ENCODE results near the gene MARS1. TPM values are rescaled to one million over a fixed set of nuclear protein-coding genes. Genes with fewer than 3 reads are reported as not detected.

Gene MARS1
- total RNA-seq, 1 experiment from 2014 or later, result 209 TPM

GRCh38 chr12:57454566-57455373, 33.1 kb upstream of the MARS1 start, which contains the start of gene INHBE:
Gene INHBE (plus strand): TSS chr12:57455307. CDS start chr12:57455537, 230 bp downstream.
- H2AFZ ChIP-seq (ENCODE audit: low read length), result no peak within 1 kb of the TSS
- no peaks in the 10 kb centered on the region for H4K20me1 ChIP-seq (ENCODE audit: low read length)
- TF ChIP-seq CTCF (conservative IDR thresholded peaks at IDR 0.05; ENCODE audit: low read depth, low read length), result no peak
- no peak for TF ChIP-seq EZH2phosphoT487 (IDR thresholded peaks at IDR 0.05; ENCODE audit: borderline replicate concordance, low read length)
- TF ChIP-seq EZH2 (IDR thresholded peaks at IDR 0.05; ENCODE audit: low read length, unreplicated experiment), result no peak
- no peak within 1 kb of the TSS for H3K9ac ChIP-seq (ENCODE audit: low read length)
- H3K9me3 ChIP-seq (ENCODE audit: low read length), result no peaks in the 10 kb centered on the region
- H3K79me2 ChIP-seq (ENCODE audit: low read length), result no peaks in the 10 kb centered on the region
- intact Hi-C loops (cut with micrococcal nuclease), result no loop called here
- BruUV-seq (replicated peaks), result no TSS peak
- H3K4me3 ChIP-seq (ENCODE audit: low read length), result no peak within 1 kb of the TSS
- H3K4me2 ChIP-seq (ENCODE audit: low read length), result 0 out of 2 replicates have a peak within 1 kb of the TSS, but pooled peaks have one; percentile 25
- ChIA-PET CTCF (interaction anchor here (0.6 kb wide), 2 partner anchors 142 to 225 kb away, joined by 7 to 18 read pairs; partner anchors contain the start of gene SHMT2), POLR2A (ENCODE audit: unreplicated experiment) (no interaction called here)
- H3K27me3 ChIP-seq (ENCODE audit: low read length), result no peaks in the 10 kb centered on the region
- H3K4me1 ChIP-seq (ENCODE audit: insufficient read depth, low read length), result peaks cover 23% of the 10 kb centered on the region
- no peaks in the 10 kb centered on the region for H3F3A ChIP-seq (ENCODE audit: low read length, unreplicated experiment)
- DNase-seq (no peak), ATAC-seq (no peak)
- H3K27ac ChIP-seq (ENCODE audit: low read length), result no peak within 1 kb of the TSS
- H3K36me3 ChIP-seq (ENCODE audit: low read depth, low read length), result no peaks in the 10 kb centered on the region
- no peaks in the 10 kb centered on the region for H3K9me2 ChIP-seq (replicated peaks; ENCODE audit: low read length)

DNA sequence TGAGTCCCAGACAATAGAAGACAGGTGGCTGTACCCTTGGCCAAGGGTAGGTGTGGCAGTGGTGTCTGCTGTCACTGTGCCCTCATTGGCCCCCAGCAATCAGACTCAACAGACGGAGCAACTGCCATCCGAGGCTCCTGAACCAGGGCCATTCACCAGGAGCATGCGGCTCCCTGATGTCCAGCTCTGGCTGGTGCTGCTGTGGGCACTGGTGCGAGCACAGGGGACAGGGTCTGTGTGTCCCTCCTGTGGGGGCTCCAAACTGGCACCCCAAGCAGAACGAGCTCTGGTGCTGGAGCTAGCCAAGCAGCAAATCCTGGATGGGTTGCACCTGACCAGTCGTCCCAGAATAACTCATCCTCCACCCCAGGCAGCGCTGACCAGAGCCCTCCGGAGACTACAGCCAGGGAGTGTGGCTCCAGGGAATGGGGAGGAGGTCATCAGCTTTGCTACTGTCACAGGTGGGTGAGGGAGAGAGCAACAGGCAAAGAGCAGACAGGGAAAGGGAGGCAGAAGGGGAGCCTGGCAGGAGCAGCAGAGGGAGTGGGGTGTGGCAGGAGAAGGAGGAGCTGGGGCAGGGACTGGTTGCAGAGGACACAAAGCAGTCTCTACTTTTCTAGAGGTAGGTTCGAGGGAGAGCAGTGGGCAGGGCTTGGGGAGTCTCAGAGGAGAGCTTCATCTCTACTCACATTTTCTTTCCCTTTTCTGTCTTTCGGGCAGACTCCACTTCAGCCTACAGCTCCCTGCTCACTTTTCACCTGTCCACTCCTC, 32.3 kb upstream of the MARS1 start:
- no peak overlapping the region for H2AFZ ChIP-seq (ENCODE audit: low read length)
- no peaks in the 10 kb centered on the region for H3K36me3 ChIP-seq (ENCODE audit: low read depth, low read length)
- no peak overlapping the region for H3K9ac ChIP-seq (ENCODE audit: low read length)
- no peak for TF ChIP-seq CTCF (conservative IDR thresholded peaks at IDR 0.05; ENCODE audit: low read depth, low read length)
- TF ChIP-seq EZH2phosphoT487 (IDR thresholded peaks at IDR 0.05; ENCODE audit: borderline replicate concordance, low read length), result no peak
- no peak for TF ChIP-seq EZH2 (IDR thresholded peaks at IDR 0.05; ENCODE audit: low read length, unreplicated experiment)
- no TSS peak for BruUV-seq (replicated peaks)
- 0 out of 2 replicates have a peak overlapping the region, but pooled peaks have one; percentile 25 for H3K4me2 ChIP-seq (ENCODE audit: low read length)
- no peaks in the 10 kb centered on the region for H3K79me2 ChIP-seq (ENCODE audit: low read length)
- POLR2A ChIA-PET (ENCODE audit: unreplicated experiment), result no interaction called here
- H3K27me3 ChIP-seq (ENCODE audit: low read length), result 0 out of 2 replicates have a peak, but pooled peaks cover 4% of the 10 kb centered on the region
- DNase-seq (no peak), ATAC-seq (no peak)
- H3K4me3 ChIP-seq (ENCODE audit: low read length), result no peak overlapping the region
- no peak overlapping the region for H3K27ac ChIP-seq (ENCODE audit: low read length)
- no peaks in the 10 kb centered on the region for H3F3A ChIP-seq (ENCODE audit: low read length, unreplicated experiment)
- peaks cover 23% of the 10 kb centered on the region for H3K4me1 ChIP-seq (ENCODE audit: insufficient read depth, low read length)
- no peaks in the 10 kb centered on the region for H3K9me3 ChIP-seq (ENCODE audit: low read length)
- CTCF ChIA-PET, result interaction anchor here (0.5 to 1.1 kb wide), 5 partner anchors 23 to 226 kb away, joined by 3 to 18 read pairs (median 7); partner anchors contain the start of gene SHMT2
- H3K9me2 ChIP-seq (replicated peaks; ENCODE audit: low read length), result no peaks in the 10 kb centered on the region
- no peaks in the 10 kb centered on the region for H4K20me1 ChIP-seq (ENCODE audit: low read length)
- intact Hi-C loops (cut with micrococcal nuclease), result no loop called here
